22Rv1 (cell line): ENCODE results near the gene RCOR3.

ENCODE experiments used
- ZFX ChIP-seq: fragments of 450-650 bp; IDR thresholded peaks from 2 replicates; pipeline ENCODE4 v1.6.1; 2017; ENCODE audit warnings: antibody characterized with exemption, borderline replicate concordance
- TF ChIP-seq, protein P1 (sequence below): fragments of 450-650 bp; IDR thresholded peaks from 2 replicates; pipeline ENCODE4 v1.5.1; 2017; ENCODE audit warnings: mild to moderate bottlenecking

DNA sequence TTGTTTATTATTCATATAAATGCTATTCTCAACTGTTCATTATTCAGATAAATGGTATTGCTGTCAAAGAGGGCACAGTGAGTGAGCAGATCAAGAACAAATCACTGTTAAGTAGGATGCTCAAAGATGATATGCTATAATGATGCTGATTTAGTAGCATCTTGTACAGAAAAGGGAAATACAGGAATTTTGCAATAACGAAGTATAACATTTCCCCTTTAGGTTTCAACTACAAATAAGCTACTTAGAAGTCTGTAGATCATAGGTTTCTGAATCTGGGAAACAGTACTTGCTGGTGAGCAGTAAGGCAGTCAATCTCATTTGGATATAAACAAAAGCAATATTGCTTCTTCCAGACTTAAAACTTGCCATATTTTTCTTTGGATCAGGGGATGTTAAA, 27.3 kb upstream of the RCOR3 start:
- no peak for TF ChIP-seq ZFX
- TF ChIP-seq, protein P1, sequence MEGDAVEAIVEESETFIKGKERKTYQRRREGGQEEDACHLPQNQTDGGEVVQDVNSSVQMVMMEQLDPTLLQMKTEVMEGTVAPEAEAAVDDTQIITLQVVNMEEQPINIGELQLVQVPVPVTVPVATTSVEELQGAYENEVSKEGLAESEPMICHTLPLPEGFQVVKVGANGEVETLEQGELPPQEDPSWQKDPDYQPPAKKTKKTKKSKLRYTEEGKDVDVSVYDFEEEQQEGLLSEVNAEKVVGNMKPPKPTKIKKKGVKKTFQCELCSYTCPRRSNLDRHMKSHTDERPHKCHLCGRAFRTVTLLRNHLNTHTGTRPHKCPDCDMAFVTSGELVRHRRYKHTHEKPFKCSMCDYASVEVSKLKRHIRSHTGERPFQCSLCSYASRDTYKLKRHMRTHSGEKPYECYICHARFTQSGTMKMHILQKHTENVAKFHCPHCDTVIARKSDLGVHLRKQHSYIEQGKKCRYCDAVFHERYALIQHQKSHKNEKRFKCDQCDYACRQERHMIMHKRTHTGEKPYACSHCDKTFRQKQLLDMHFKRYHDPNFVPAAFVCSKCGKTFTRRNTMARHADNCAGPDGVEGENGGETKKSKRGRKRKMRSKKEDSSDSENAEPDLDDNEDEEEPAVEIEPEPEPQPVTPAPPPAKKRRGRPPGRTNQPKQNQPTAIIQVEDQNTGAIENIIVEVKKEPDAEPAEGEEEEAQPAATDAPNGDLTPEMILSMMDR: no peak
